GM12865 (cell line): ENCODE results near the gene OR51S1.
"Not testable (repeated sequence)": the region's sequence is repeated elsewhere in the genome, so short reads cannot be mapped to it uniquely, and the experiment has no call there.

Experiments used
- DNase-seq: peaks from one replicate; pipeline ENCODE4 v3.0.0; 2010; ENCODE audit warnings: low read depth
- H3K4me3 ChIP-seq: 2 replicates; pipeline ENCODE4 v1.5.1; 2011; ENCODE audit warnings: mild to moderate bottlenecking, low read depth, low read length, control low read depth
- TF ChIP-seq, protein P1 (sequence below): IDR thresholded peaks from 2 replicates; pipeline ENCODE4 v1.5.1; 2011; ENCODE audit warnings: low read length, control low read depth, low read depth, inconsistent platforms; ENCODE audit not compliant: insufficient read depth; ENCODE audit errors: missing control alignments

Gene OR51S1

GRCh38 chr11:4809246-4809645 is 39.8 kb downstream of the OR51S1 start:
- TF ChIP-seq, protein P1, sequence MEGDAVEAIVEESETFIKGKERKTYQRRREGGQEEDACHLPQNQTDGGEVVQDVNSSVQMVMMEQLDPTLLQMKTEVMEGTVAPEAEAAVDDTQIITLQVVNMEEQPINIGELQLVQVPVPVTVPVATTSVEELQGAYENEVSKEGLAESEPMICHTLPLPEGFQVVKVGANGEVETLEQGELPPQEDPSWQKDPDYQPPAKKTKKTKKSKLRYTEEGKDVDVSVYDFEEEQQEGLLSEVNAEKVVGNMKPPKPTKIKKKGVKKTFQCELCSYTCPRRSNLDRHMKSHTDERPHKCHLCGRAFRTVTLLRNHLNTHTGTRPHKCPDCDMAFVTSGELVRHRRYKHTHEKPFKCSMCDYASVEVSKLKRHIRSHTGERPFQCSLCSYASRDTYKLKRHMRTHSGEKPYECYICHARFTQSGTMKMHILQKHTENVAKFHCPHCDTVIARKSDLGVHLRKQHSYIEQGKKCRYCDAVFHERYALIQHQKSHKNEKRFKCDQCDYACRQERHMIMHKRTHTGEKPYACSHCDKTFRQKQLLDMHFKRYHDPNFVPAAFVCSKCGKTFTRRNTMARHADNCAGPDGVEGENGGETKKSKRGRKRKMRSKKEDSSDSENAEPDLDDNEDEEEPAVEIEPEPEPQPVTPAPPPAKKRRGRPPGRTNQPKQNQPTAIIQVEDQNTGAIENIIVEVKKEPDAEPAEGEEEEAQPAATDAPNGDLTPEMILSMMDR, result no peak
- no peak for DNase-seq
- H3K4me3 ChIP-seq, result no peak overlapping the region

DNA sequence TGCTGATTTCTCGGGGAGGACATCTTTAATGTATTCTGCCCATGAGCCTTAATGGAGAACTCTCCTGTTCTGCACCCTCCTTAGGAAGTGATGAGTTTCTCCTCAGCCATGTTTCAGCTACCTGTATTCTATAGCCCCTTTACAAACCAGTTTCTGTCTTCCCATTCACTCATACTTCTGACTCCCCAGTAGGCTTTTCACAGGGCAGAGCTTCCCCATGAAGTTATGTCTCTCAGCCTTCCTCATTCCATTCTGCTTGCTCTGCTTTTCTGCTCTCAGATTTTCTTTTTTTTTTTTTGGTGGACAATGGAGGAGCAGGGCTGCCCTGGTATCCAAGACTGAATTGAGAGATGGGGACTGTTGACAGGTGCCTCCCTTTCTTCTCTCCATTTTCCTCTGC is 40.5 kb downstream of the OR51S1 start:
- no peak for DNase-seq
- no peak overlapping the region for H3K4me3 ChIP-seq
- TF ChIP-seq, protein P1, result no peak

- DNase-seq, result no peak
- TF ChIP-seq, protein P1, result no peak
- H3K4me3 ChIP-seq, result no peak within 1 kb of the TSS
Observed at GRCh38 chr11:4804280-4804679, 44.7 kb downstream of the OR51S1 start, which contains the start of gene OR52R1. TSS of gene OR52R1 (minus strand) at chr11:4804380. CDS start at chr11:4804380, 0 bp downstream.

GRCh38 chr11:4801316-4801715 is 47.7 kb downstream of the OR51S1 start:
- H3K4me3 ChIP-seq, DNase-seq: not testable (repeated sequence)

DNA sequence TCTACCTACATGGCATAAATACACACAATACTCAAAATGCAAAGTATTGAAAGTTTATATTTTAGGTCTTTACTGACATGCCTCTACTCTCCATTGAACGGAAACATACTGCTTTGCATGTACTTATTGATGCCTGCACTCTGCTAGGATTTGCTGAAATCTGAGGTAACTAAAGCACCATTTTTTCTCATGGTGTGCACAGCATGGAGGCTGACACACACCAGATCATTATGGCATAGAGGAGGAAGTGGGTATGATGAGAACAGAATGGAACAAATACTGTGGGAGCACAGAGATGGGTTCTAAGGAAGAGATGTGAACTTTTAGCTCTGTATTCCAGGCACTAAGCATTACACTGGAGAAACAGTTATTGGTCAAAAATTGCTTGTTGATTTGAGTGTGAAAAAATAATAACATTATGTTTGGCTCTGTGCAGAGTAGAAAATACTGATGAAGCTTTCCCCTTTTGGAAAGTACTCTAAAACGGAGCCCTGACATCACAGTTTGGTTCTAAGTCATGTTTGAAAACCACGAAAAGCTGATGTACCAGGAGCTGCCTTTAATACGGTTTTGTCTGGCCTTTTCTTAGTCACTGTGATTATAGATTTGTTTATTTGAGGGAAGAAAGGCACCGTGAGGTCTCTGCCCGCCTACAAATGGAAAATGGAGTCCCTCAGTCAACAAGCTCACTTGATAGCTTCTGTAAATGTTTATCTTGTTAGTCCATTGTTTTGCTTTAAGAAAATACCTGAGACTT is 50.4 kb downstream of the OR51S1 start:
- TF ChIP-seq, protein P1, result no peak
- DNase-seq, result no peak
- no peak overlapping the region for H3K4me3 ChIP-seq
